Aorta (tissue), 5 donors: ENCODE measurements around the gene POR. TPM values are rescaled to one million over a fixed set of nuclear protein-coding genes. Genes with fewer than 3 reads are reported as not detected.
"Not testable (repeated sequence)": the region's sequence is repeated elsewhere in the genome, so short reads cannot be mapped to it uniquely, and the experiment has no call there.

Experiments used
- ATAC-seq: fragments of 200-7000 bp; cut with Tn5 transposase; one replicate; pipeline ENCODE4 v1.9.1; 2022; ENCODE audit warnings: moderate library complexity; ENCODE audit not compliant: low FRiP score
- DNase-seq, 2 donors: peaks; one replicate each; pipeline ENCODE4 v3.0.0-alpha.2; 2020
- H3K27ac ChIP-seq, 2 donors: one replicate each; pipeline ENCODE4 v1.5.1; 2013; ENCODE audit warnings: low read length in 2 of 2, mild to moderate bottlenecking in 2 of 2, moderate library complexity in 2 of 2, control low read depth in 1 of 2, inconsistent platforms in 1 of 2, low read depth in 1 of 2
- H3K27me3 ChIP-seq, 2 donors: one replicate each; pipeline ENCODE4 v1.6.1; 2013; ENCODE audit warnings: control low read depth in 1 of 2, low read length in 1 of 2, mild to moderate bottlenecking in 1 of 2, moderate library complexity in 1 of 2; ENCODE audit not compliant: insufficient read depth in 2 of 2, control insufficient read depth in 1 of 2
- H3K36me3 ChIP-seq, 2 donors: one replicate each; pipeline ENCODE4 v1.6.1; 2013; ENCODE audit warnings: control low read depth in 1 of 2, low read length in 1 of 2, mild to moderate bottlenecking in 1 of 2; ENCODE audit not compliant: insufficient read depth in 2 of 2, control insufficient read depth in 1 of 2
- H3K4me1 ChIP-seq, 2 donors: one replicate each; pipeline ENCODE4 v1.6.1; 2013; ENCODE audit warnings: low read length in 2 of 2, control low read depth in 1 of 2, mild to moderate bottlenecking in 1 of 2, moderate library complexity in 1 of 2; ENCODE audit not compliant: insufficient read depth in 2 of 2, control insufficient read depth in 1 of 2
- H3K4me3 ChIP-seq, 2 donors: one replicate each; pipeline ENCODE4 v1.5.1; 2013; ENCODE audit warnings: low read length in 2 of 2, control low read depth in 1 of 2, mild to moderate bottlenecking in 1 of 2
- H3K9me3 ChIP-seq: one replicate; pipeline ENCODE4 v1.6.1; 2013; ENCODE audit warnings: mild to moderate bottlenecking, low read length; ENCODE audit not compliant: control insufficient read depth
- WGBS, 2 donors: extraction: QIAGEN DNeasy Blood & Tissue Kit; methylation state at CpG; one replicate each; pipeline ENCODE4 v1.1.7; 2013; 5-methylcytosine and 5-hydroxymethylcytosine counted together
- intact Hi-C, 2 donors: fragments of 100-400 bp; cut with DNase I; formaldehyde crosslinking; loops; one replicate each; pipeline versions ENCODE4 v1.14.2 to v1.15.0; 2022
- polyA plus RNA-seq, 2 donors: library from polyadenylated mRNA; stranded (reverse); fragments of 200-250 nt; gene quantifications; one replicate each; pipeline ENCODE4 v1.2.3, GENCODE V29; 2013
- total RNA-seq, 2 donors: library from RNA; stranded (reverse); fragmentation: NEBNext Ultra II Directional; extraction: Animal tissue kit (Norgen Biotek cat#: 25700); gene quantifications; one replicate each; pipeline ENCODE4 v1.2.1, GENCODE V29; 2021
- donor health status: healthy with polysubstance abuse.
- donor health status: Bipolar disorder and iron deficiency.
- donor health status: DM: no; HTN: no; CAD: no.
- donor health status: DM: no; HTN: no; CAD: no.
- donor health status: DM: yes; HTN: yes; CAD: no.

The POR gene
- total and polyA plus RNA-seq, 4 donors, result 40.4 to 121 (median 79.6) TPM

DNA sequence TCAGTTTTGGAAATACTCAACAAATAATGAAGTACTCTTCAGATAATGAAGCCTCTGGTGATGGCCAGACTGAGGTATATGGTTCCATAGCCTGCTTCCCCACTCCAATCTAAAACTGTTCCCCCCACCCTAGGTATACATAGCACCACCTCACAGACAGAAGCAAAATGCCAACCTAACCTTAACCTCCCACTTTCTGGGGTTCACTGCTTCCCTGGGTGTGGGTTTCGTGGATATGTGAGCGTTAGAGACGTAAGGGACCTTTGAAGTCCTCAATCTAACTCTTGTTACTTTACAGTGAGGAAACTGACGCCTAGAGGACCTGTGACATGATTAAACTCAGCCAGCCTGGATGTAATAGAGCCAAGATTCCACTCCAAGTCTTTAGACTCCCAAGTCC is 34.7 kb upstream of the POR start:
- no peak for DNase-seq
- intact Hi-C loops, result no loop called here
- H3K36me3 ChIP-seq, result peaks cover 0 to 7% of the 10 kb centered on the region in 2 donors
- ATAC-seq, result no peak
- 75 to 78% methylated on average over 4 of the region's 4 CpGs for WGBS, 2 donors
- H3K27ac ChIP-seq, result no peak overlapping the region
- H3K9me3 ChIP-seq, result no peaks in the 10 kb centered on the region
- peak overlapping the region in 1 of 2 donors; percentile 70 for H3K4me3 ChIP-seq
- no peaks in the 10 kb centered on the region for H3K27me3 ChIP-seq
- H3K4me1 ChIP-seq, result no peaks in the 10 kb centered on the region

GRCh38 chr7:75881436-75882095 is 33.4 kb upstream of the POR start:
- WGBS, 2 donors, result 80 to 83% methylated on average over 23 of the region's 23 CpGs
- ATAC-seq, result no peak
- intact Hi-C loops, result no loop called here
- Histone ChIP-seq H3K27me3 (no peaks in the 10 kb centered on the region), H3K9me3 (no peaks in the 10 kb centered on the region), H3K36me3 (peaks cover 0 to 7% of the 10 kb centered on the region in 2 donors), H3K27ac (no peak overlapping the region), H3K4me1 (no peaks in the 10 kb centered on the region), H3K4me3 (no peak overlapping the region)
- no peak for DNase-seq

- WGBS, 2 donors, result 91 to 94% methylated on average over 13 of the region's 13 CpGs
- H3K36me3 ChIP-seq, H3K4me1 ChIP-seq, H3K27me3 ChIP-seq, H3K9me3 ChIP-seq, H3K4me3 ChIP-seq, ATAC-seq, intact Hi-C loops, H3K27ac ChIP-seq, DNase-seq: not testable (repeated sequence)
These were observed 31.6 kb upstream of the POR start for GRCh38 chr7:75883265-75883824.

DNA sequence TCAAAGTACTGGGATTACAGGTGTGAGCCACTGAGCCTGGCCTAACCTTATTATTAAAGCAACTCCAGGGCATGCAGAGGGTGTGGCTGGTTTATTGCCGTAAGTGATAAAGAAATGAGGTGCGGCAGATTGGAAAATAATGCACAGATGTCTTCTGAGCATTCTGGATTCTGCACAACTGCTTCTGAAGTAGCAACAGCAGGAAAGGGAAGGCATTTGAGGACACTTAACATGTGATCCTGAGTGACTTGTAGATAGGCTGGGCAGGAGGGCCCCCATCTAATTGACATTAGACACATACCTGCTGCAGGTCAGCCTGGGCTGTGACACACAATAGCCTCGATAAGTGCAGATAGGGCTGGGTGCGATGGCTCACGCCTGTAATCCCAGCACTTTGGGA is 30.5 kb upstream of the POR start:
- intact Hi-C loops, result no loop called here

DNA sequence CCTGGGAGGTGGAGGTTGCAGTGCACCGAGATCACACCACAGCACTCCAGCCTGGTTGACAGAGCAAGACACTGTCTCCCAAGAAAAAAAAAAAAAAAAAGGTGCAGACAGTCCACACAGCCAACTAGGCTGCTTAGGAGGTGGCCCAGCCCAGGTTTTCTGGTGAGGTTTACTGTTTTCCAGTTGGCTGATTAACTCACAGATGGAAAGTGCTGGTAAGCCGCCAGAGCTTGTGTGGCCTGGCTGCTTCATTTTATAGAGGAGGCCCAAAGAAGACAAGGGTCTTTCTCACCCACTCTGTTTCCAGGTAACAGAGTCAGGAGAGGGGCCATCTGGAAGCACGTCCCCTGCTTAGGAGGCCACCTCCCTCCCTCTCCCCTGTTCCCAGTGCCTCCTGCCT is 29.9 kb upstream of the POR start:
- ATAC-seq (no peak), DNase-seq (no peak)
- no peaks in the 10 kb centered on the region for H3K4me1 ChIP-seq
- intact Hi-C loops, result no loop called here
- WGBS, 2 donors, result 96 to 97% methylated on average over 3 of the region's 3 CpGs
- H3K27ac ChIP-seq, result no peak overlapping the region
- H3K27me3 ChIP-seq, result no peaks in the 10 kb centered on the region
- H3K9me3 ChIP-seq, result no peaks in the 10 kb centered on the region
- peaks cover 0 to 7% of the 10 kb centered on the region in 2 donors for H3K36me3 ChIP-seq
- H3K4me3 ChIP-seq, result no peak overlapping the region

More for the DNA sequence above, 30.5 kb upstream of the POR start:
- WGBS, 2 donors, result 95 to 97% methylated on average over 5 of the region's 5 CpGs
- peaks cover 0 to 7% of the 10 kb centered on the region in 2 donors for H3K36me3 ChIP-seq
- no peaks in the 10 kb centered on the region for H3K27me3 ChIP-seq
- ATAC-seq (no peak), DNase-seq (no peak)
- no peaks in the 10 kb centered on the region for H3K4me1 ChIP-seq
- H3K4me3 ChIP-seq, result no peak overlapping the region
- no peak overlapping the region for H3K27ac ChIP-seq
- no peaks in the 10 kb centered on the region for H3K9me3 ChIP-seq

GRCh38 chr7:75887669-75888369 is 27.1 kb upstream of the POR start:
- DNase-seq, result no peak
- Histone ChIP-seq H3K4me3 (no peak overlapping the region), H3K27me3 (no peaks in the 10 kb centered on the region), H3K27ac (no peak overlapping the region), H3K36me3 (peaks cover 0 to 4% of the 10 kb centered on the region in 2 donors), H3K4me1 (no peaks in the 10 kb centered on the region), H3K9me3 (no peaks in the 10 kb centered on the region)
- ATAC-seq, result no peak
- WGBS, 2 donors, result 93% methylated on average over 13 of the region's 13 CpGs
- intact Hi-C loops, result no loop called here

- ATAC-seq (no peak), DNase-seq (no peak)
- Histone ChIP-seq H3K9me3 (no peaks in the 10 kb centered on the region), H3K36me3 (peaks cover 0 to 4% of the 10 kb centered on the region in 2 donors), H3K4me3 (no peak overlapping the region), H3K27me3 (no peaks in the 10 kb centered on the region), H3K4me1 (no peaks in the 10 kb centered on the region), H3K27ac (no peak overlapping the region)
- 52 to 54% methylated on average over 23 of the region's 23 CpGs for WGBS, 2 donors
- intact Hi-C loops, result no loop called here
These were observed 26.3 kb upstream of the POR start for GRCh38 chr7:75888464-75889222.

DNA sequence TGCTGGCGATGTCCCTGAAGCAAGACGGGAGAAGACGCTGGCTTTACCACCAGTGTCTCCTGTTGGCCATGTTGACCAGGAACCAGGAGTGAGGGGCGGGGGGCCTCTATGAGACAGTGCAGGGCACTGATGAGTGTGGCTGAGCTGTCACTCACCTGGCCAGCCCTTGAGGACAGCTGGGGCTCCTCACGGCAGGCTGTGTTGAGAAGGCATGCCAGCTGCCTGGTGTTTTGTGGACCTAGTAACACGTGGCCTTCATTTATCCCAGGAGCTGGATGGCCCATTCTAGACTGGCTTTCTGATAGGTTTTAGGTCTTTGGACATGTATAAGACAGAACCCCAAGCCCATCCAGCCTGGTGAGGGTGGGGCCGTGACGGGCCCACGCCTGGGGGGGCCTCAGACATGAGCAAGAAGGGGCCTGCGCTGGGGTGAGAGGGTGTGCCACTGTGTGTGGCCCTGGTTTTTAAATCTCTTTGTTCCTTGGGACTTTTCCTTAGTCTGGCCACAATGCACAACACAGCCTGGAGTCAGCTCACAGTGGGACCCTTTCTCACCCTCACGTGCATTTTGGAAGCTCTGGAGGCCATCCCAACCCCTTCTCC is 25.6 kb upstream of the POR start:
- ATAC-seq (no peak), DNase-seq (no peak)
- H3K9me3 ChIP-seq, result no peaks in the 10 kb centered on the region
- H3K27me3 ChIP-seq, result no peaks in the 10 kb centered on the region
- H3K4me1 ChIP-seq, result no peaks in the 10 kb centered on the region
- no peak overlapping the region for H3K27ac ChIP-seq
- H3K36me3 ChIP-seq, result peaks cover 0 to 4% of the 10 kb centered on the region in 2 donors
- no peak overlapping the region for H3K4me3 ChIP-seq
- intact Hi-C loops, result no loop called here
- 85 to 88% methylated on average over 11 of the region's 11 CpGs for WGBS, 2 donors
